CD14-positive monocyte (primary cell): ENCODE measurements around the gene SLC38A2. TPM values are rescaled to one million over a fixed set of nuclear protein-coding genes. Genes with fewer than 3 reads are reported as not detected.

ENCODE experiments used
- DNase-seq, 3 donors: peaks; one replicate each; pipeline ENCODE4 v3.0.0-alpha.2; 2011 to 2022
- H2AFZ ChIP-seq: 2 replicates; pipeline ENCODE4 v1.6.0; 2012; ENCODE audit warnings: mild to moderate bottlenecking, low read depth, low read length, inconsistent platforms; ENCODE audit not compliant: insufficient read depth, poor library complexity, severe bottlenecking
- H3K27ac ChIP-seq, 2 donors: 1 replicate in 1 of 2; 2 replicates in 1 of 2; pipeline ENCODE4 v1.5.1; 2012 to 2013; ENCODE audit warnings: low read length in 2 of 2, control low read depth in 1 of 2, inconsistent platforms in 1 of 2, low read depth in 1 of 2, mild to moderate bottlenecking in 1 of 2
- H3K27me3 ChIP-seq, 2 donors: one replicate each; pipeline versions ENCODE4 v1.6.0 to v1.6.1; 2011 to 2013; ENCODE audit warnings: low read length in 2 of 2; ENCODE audit not compliant: control insufficient read depth in 2 of 2, insufficient read depth in 2 of 2
- H3K36me3 ChIP-seq, 2 donors: replicated peaks in 1 of 2; 1 replicate in 1 of 2; 2 replicates in 1 of 2; pipeline versions ENCODE4 v1.5.1 to v1.6.1; 2012 to 2013; ENCODE audit warnings: low read length in 2 of 2, control low read depth in 1 of 2, inconsistent platforms in 1 of 2, mild to moderate bottlenecking in 1 of 2; ENCODE audit not compliant: insufficient read depth in 2 of 2, control insufficient read depth in 1 of 2
- H3K4me1 ChIP-seq, 2 donors: 1 replicate in 1 of 2; 2 replicates in 1 of 2; pipeline versions ENCODE4 v1.5.1 to v1.6.1; 2012 to 2013; ENCODE audit warnings: low read length in 2 of 2, control low read depth in 1 of 2, inconsistent platforms in 1 of 2, mild to moderate bottlenecking in 1 of 2, moderate library complexity in 1 of 2; ENCODE audit not compliant: insufficient read depth in 2 of 2, control insufficient read depth in 1 of 2
- H3K4me2 ChIP-seq: replicated peaks from 2 replicates; pipeline ENCODE3; 2012; ENCODE audit warnings: low read length, moderate library complexity, mild to moderate bottlenecking; ENCODE audit not compliant: poor library complexity, severe bottlenecking; ENCODE audit errors: extremely low read depth
- H3K4me3 ChIP-seq, 3 experiments: fragments of 200-600 bp in 1 of 3; sonication (generic) in 1 of 3; replicated peaks in 1 of 3; 1 replicate in 2 of 3; 2 replicates in 1 of 3; pipeline ENCODE4 v1.5.1; 2011 to 2013; ENCODE audit warnings: low read length in 3 of 3, mild to moderate bottlenecking in 3 of 3, control low read depth in 2 of 3, low read depth in 2 of 3, inconsistent platforms in 1 of 3, moderate library complexity in 1 of 3
- H3K79me2 ChIP-seq: 2 replicates; pipeline ENCODE4 v1.6.0; 2012; ENCODE audit warnings: mild to moderate bottlenecking, control low read depth, inconsistent platforms, low read length, moderate library complexity; ENCODE audit not compliant: insufficient read depth
- H3K9ac ChIP-seq: 2 replicates; pipeline ENCODE4 v1.6.0; 2017; ENCODE audit warnings: low read length, mild to moderate bottlenecking; ENCODE audit not compliant: insufficient read depth, poor library complexity, severe bottlenecking
- H3K9me3 ChIP-seq, 2 donors: replicated peaks in 1 of 2; 1 replicate in 1 of 2; 2 replicates in 1 of 2; pipeline versions ENCODE4 v1.5.1 to v1.6.1; 2012 to 2013; ENCODE audit warnings: low read length in 2 of 2, control low read depth in 1 of 2; ENCODE audit not compliant: control insufficient read depth in 1 of 2, insufficient read depth in 1 of 2
- H4K20me1 ChIP-seq: 2 replicates; pipeline ENCODE4 v1.6.0; 2012; ENCODE audit warnings: mild to moderate bottlenecking, low read length, control low read depth, moderate library complexity; ENCODE audit not compliant: insufficient read depth
- H3K27ac Mint-ChIP-seq, 7 donors: one replicate each; pipeline ENCODE4 v1.8.0; 2020; ENCODE audit warnings: mild to moderate bottlenecking in 7 of 7, mixed read lengths in 7 of 7, moderate library complexity in 6 of 7, inconsistent platforms in 2 of 7
- H3K27me3 Mint-ChIP-seq, 3 donors: one replicate each; pipeline ENCODE4 v1.8.0; 2021 to 2022; ENCODE audit warnings: low read depth in 3 of 3, mild to moderate bottlenecking in 3 of 3, mixed read lengths in 3 of 3, moderate library complexity in 3 of 3, inconsistent platforms in 1 of 3
- H3K36me3 Mint-ChIP-seq, 2 donors: one replicate each; pipeline ENCODE4 v1.8.0; 2020; ENCODE audit warnings: mixed read lengths in 2 of 2, inconsistent platforms in 1 of 2, mild to moderate bottlenecking in 1 of 2
- H3K4me1 Mint-ChIP-seq: one replicate; pipeline ENCODE4 v1.8.0; 2020; ENCODE audit warnings: mild to moderate bottlenecking, mixed read lengths
- H3K4me3 Mint-ChIP-seq, 2 donors: one replicate each; pipeline ENCODE4 v1.8.0; 2020; ENCODE audit warnings: mild to moderate bottlenecking in 2 of 2, mixed read lengths in 2 of 2, moderate library complexity in 1 of 2
- H3K9me3 Mint-ChIP-seq, 7 donors: one replicate each; pipeline ENCODE4 v1.8.0; 2020 to 2022; ENCODE audit warnings: mixed read lengths in 7 of 7, mild to moderate bottlenecking in 6 of 7, moderate library complexity in 6 of 7, inconsistent platforms in 2 of 7
- WGBS: methylation state at CpG from one replicate; pipeline ENCODE4 v1.1.5; 2013; ENCODE audit warnings: missing lambda C conversion rate; ENCODE audit not compliant: insufficient coverage; 5-methylcytosine and 5-hydroxymethylcytosine counted together
- intact Hi-C, 2 donors: fragments of 100-400 bp; cut with micrococcal nuclease; formaldehyde crosslinking; loops; one replicate each; pipeline versions ENCODE4 v1.15.0 to v1.15.1; 2023
- polyA plus RNA-seq, 3 donors: library from polyadenylated mRNA; depleted of rRNA in 1 of 3; unstranded in 2 of 3; stranded (reverse) in 1 of 3; fragments of 300-500 nt in 2 of 3; fragments of >200 nt in 1 of 3; fragmentation: Illumina TruSeq in 2 of 3; gene quantifications; 1 replicate in 2 of 3; 2 replicates in 1 of 3; pipeline ENCODE4 v1.2.3, GENCODE V29; 2012 to 2021
- TF ChIP-seq, protein P1 (sequence below): fragments of 200-600 bp; IDR thresholded peaks from one replicate; pipeline ENCODE4 v1.8.0; 2022; ENCODE audit warnings: antibody characterized with exemption, mild to moderate bottlenecking

Gene SLC38A2
- polyA plus RNA-seq, 3 donors = 33.8 to 116 (median 48.7) TPM

DNA sequence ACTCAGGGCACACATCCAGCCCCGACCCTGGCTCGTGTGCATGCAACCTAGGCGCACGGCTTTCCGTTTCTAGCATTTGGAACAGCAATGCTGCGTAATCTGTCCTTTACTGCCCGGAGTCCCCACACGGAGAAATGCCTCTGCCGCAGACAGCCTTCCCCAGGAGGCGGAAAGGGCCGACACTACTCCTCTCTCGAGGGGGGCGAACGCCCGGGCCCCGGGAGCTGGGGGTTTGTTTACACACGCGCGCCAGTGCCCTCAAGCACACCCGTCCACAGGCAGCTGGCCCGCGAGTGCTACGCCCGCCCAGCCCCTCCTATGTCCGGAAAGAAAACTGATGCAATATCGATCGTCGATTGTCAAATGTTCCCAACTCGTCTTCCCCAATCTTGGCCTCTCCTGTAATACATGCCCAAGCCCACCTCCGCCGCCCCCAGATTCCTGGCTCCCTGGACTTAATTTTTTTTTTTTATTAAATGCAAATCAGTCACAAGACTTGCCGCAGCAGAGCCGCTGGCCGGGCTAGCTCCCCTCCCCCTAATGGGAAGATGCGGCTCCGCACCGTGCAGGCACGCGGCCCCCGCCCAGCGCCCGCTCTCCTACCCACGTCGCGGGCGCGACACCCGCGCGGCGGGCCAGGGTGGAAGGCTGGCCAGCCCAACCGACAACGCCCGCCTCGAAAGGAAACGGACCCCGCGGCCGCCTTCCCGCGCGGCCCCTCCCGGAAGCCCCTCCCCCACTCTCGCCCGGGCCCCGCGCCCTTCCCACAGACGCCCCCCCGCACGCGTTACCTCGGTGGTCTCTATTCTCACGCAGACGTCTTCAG, 642 bp downstream of the SLC38A2 start:
- Histone ChIP-seq H3K36me3 (peaks cover 35% of the 10 kb centered on the region in 2 donors), H3K9ac (peak overlapping the region; percentile 98), H3K4me1 (peaks cover 43 to 56% of the 10 kb centered on the region in 2 donors), H3K27ac (peak overlapping the region; percentile 98 to 99), H2AFZ (no peak overlapping the region), H4K20me1 (peaks cover 55% of the 10 kb centered on the region), H3K79me2 (peaks cover 66% of the 10 kb centered on the region), H3K9me3 (no peaks in the 10 kb centered on the region), H3K27me3 (no peaks in the 10 kb centered on the region), H3K4me2 (peak overlapping the region; percentile 98), H3K4me3 (peak overlapping the region; percentile 71 to 99 (median 97))
- peaks cover 0 to 6% (median 0%) of the 10 kb centered on the region in 7 donors for H3K9me3 Mint-ChIP-seq
- intact Hi-C loops = loop anchor here (1.0 to 10.0 kb wide), 8 partner anchors 11 to 637 kb away; partner anchors contain the start of gene SCAF11 (in 1 of the 2)
- WGBS = 0% methylated on average over 67 of the region's 74 CpGs
- peaks cover 34% of the 10 kb centered on the region in 2 donors for H3K36me3 Mint-ChIP-seq
- H3K4me1 Mint-ChIP-seq = peaks cover 51% of the 10 kb centered on the region
- peak overlapping the region; percentile 97 for H3K4me3 Mint-ChIP-seq
- TF ChIP-seq, protein P1, sequence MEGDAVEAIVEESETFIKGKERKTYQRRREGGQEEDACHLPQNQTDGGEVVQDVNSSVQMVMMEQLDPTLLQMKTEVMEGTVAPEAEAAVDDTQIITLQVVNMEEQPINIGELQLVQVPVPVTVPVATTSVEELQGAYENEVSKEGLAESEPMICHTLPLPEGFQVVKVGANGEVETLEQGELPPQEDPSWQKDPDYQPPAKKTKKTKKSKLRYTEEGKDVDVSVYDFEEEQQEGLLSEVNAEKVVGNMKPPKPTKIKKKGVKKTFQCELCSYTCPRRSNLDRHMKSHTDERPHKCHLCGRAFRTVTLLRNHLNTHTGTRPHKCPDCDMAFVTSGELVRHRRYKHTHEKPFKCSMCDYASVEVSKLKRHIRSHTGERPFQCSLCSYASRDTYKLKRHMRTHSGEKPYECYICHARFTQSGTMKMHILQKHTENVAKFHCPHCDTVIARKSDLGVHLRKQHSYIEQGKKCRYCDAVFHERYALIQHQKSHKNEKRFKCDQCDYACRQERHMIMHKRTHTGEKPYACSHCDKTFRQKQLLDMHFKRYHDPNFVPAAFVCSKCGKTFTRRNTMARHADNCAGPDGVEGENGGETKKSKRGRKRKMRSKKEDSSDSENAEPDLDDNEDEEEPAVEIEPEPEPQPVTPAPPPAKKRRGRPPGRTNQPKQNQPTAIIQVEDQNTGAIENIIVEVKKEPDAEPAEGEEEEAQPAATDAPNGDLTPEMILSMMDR = no peak
- H3K27me3 Mint-ChIP-seq = peaks cover 0 to 10% (median 3%) of the 10 kb centered on the region in 3 donors
- peak; percentile 57 to 80 (median 72) for DNase-seq
- peak overlapping the region; percentile 98 to 99 (median 98) for H3K27ac Mint-ChIP-seq

DNA sequence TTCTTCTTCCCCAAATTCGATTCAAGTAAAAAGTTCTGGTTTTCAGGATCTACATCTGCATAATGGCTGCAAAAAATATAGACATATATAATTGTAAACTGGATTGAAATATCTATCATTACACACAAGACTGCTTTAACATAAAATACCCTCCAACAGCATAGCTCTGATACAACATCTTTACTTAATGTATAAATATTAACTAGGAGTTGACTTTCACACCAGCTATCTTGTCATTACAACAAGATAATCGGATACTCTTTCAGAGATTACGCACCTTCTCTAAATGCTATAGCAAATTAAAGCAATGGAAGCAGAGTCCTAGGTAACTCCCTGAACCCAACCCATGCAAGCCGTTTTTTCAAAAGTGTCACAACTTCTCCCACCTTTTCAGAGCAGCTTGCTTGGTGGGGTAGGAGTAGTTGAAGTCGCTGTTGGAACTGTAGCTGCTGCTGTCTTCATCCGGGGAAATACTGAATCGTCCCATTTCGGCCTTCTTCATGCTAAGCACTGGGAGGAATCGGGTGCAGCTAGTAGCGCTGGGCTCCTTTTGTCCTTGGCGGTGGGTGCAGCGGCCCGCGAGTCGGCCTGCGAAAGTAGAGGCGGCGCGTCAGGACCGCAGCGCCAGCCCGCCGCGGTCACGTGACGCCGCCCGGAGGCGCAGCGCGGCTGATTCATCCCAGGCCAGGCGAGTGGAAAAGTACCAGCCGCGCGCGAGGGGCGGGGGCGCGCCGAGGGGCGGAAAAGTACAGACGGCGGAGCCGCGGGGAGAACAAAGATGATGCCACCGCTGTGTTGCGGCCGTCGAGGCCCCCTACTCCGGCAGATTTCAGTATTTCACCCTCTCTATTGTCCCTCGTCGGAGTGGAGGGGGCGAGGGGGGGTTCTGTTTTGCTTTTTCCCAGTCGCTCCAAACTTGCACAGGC, 1.5 kb downstream of the SLC38A2 start:
- H3K9me3 Mint-ChIP-seq = peaks cover 0 to 3% (median 0%) of the 10 kb centered on the region in 7 donors
- WGBS = 0% methylated on average over 43 of the region's 54 CpGs
- peaks cover 0 to 10% (median 3%) of the 10 kb centered on the region in 3 donors for H3K27me3 Mint-ChIP-seq
- peaks cover 40 to 41% of the 10 kb centered on the region in 2 donors for H3K36me3 Mint-ChIP-seq
- intact Hi-C loops = loop anchor here (2.0 to 10.0 kb wide), 7 partner anchors 14 to 636 kb away; partner anchors contain the start of gene SCAF11 (in 1 of the 2)
- peak overlapping the region; percentile 98 for H3K4me2 ChIP-seq
- H3K36me3 ChIP-seq = peaks cover 44% of the 10 kb centered on the region in 2 donors
- peak; percentile 87 to 91 (median 90) for DNase-seq
- H3K4me1 ChIP-seq = peaks cover 45 to 63% of the 10 kb centered on the region in 2 donors
- H4K20me1 ChIP-seq = peaks cover 64% of the 10 kb centered on the region
- peak overlapping the region; percentile 98 to 99 for H3K27ac ChIP-seq
- peak overlapping the region; percentile 71 to 99 (median 97) for H3K4me3 ChIP-seq
- peak overlapping the region; percentile 98 for H3K9ac ChIP-seq
- peaks cover 75% of the 10 kb centered on the region for H3K79me2 ChIP-seq
- peak overlapping the region; percentile 98 to 99 (median 98) for H3K27ac Mint-ChIP-seq
- H3K9me3 ChIP-seq = no peaks in the 10 kb centered on the region
- no peak overlapping the region for H2AFZ ChIP-seq
- TF ChIP-seq, protein P1 = no peak
- peak overlapping the region; percentile 97 for H3K4me3 Mint-ChIP-seq
- H3K27me3 ChIP-seq = no peaks in the 10 kb centered on the region
- H3K4me1 Mint-ChIP-seq = peaks cover 51% of the 10 kb centered on the region
